NCI-H345 treated with DMSO at 0.1 percent for 48 hours (cell line): ENCODE data around the gene MAGT1.
A peak's percentile ranks its signal among the peaks of the same experiment; 100 is the strongest.
"Not testable (repeated sequence)": the region's sequence is repeated elsewhere in the genome, so short reads cannot be mapped to it uniquely, and the experiment has no call there.

Experiments used
- DNase-seq: peaks from one replicate; lab custom pipeline; 2025; ENCODE audit not compliant: unreplicated experiment; lab: John Stamatoyannopoulos, UW

MAGT1 gene

GRCh38 chrX:77875372-77875771 lies 19.9 kb downstream of the MAGT1 start:
- DNase-seq, result no peak

GRCh38 chrX:77831544-77831943 lies 63.7 kb downstream of the MAGT1 start:
- DNase-seq, result not testable (repeated sequence)

GRCh38 chrX:77821989-77822388 lies 73.2 kb downstream of the MAGT1 start:
- DNase-seq, result not testable (repeated sequence)

GRCh38 chrX:77820091-77820727 lies 75.0 kb downstream of the MAGT1 start:
- DNase-seq, result no peak

- no peak for DNase-seq
Measured at GRCh38 chrX:77814210-77814609, 81.0 kb downstream of the MAGT1 start.

- DNase-seq, result no peak
Measured at GRCh38 chrX:77802201-77802600, 93.0 kb downstream of the MAGT1 start.

- no peak for DNase-seq
Measured at GRCh38 chrX:77795124-77795523, 100.1 kb downstream of the MAGT1 start.

- DNase-seq, result no peak
Measured at GRCh38 chrX:77793946-77794345, 101.3 kb downstream of the MAGT1 start.

- DNase-seq, result no peak
Measured at GRCh38 chrX:77788050-77788449, 107.2 kb downstream of the MAGT1 start.

- no peak for DNase-seq
Measured at GRCh38 chrX:77786365-77786680, 108.9 kb downstream of the MAGT1 start.

- peak; percentile 72 for DNase-seq
Measured at GRCh38 chrX:77785486-77786364, 109.5 kb downstream of the MAGT1 start, which contains the start of gene ATRX. TSS of gene ATRX (minus strand) at chrX:77786216. CDS start at chrX:77786001, 215 bp downstream.

- no peak for DNase-seq
Measured at GRCh38 chrX:77779695-77780094, 115.5 kb downstream of the MAGT1 start.

- DNase-seq, result no peak
Measured at GRCh38 chrX:77776659-77777058, 118.6 kb downstream of the MAGT1 start.
